GM19025 (cell line): ENCODE results near the gene RFC5.
"Not testable (repeated sequence)": the region's sequence is repeated elsewhere in the genome, so short reads cannot be mapped to it uniquely, and the experiment has no call there.

Source experiments
- ATAC-seq: cut with Tn5 transposase; IDR thresholded peaks from one replicate; pipeline ENCODE4 v1.9.1; 2021; ENCODE audit warnings: mild to moderate bottlenecking, low read depth, moderate library complexity; ENCODE audit not compliant: unreplicated experiment

RFC5 gene

GRCh38 chr12:118070650-118071049, 54.1 kb downstream of the RFC5 start:
- no peak for ATAC-seq

- no peak for ATAC-seq
Observed at GRCh38 chr12:118073768-118074167, 57.3 kb downstream of the RFC5 start.

GRCh38 chr12:118081521-118081920, 65.0 kb downstream of the RFC5 start:
- not testable (repeated sequence) for ATAC-seq
